Measurements from ENCODE around the gene MCAM.
A peak's percentile ranks its signal among the peaks of the same experiment; 100 is the strongest.

MCAM gene

DNA sequence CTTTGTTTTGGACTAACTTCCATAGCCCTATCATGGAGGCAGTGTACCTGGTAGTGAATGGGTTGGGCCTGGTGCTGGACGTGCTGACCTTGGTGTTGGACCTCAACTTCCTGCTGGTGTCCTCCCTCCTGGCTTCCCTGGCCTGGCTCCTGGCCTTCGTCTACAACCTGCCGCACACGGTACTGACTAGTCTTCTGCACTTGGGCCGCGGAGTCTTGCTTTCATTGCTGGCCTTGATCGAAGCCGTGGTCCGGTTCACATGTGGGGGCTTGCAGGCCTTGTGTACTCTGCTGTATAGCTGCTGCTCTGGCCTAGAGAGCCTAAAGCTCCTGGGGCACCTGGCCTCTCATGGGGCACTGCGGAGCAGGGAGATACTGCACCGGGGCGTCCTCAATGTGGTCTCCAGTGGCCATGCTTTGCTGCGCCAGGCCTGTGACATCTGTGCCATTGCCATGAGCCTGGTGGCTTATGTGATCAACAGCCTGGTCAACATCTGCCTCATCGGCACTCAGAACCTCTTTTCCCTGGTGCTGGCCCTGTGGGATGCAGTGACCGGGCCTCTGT is 18.2 kb upstream of the MCAM start:
- Histone ChIP-seq H3K27me3 (replicated peaks) (peaks cover 2% of the 10 kb centered on the region), H3K4me3 (ENCODE audit: low read depth, low read length) (peak overlapping the region; percentile 89), H3K36me3 (replicated peaks) (no peaks in the 10 kb centered on the region), H3K27ac (no peak overlapping the region)
- DNase-seq: no peak
- in situ Hi-C loops (cut with HindIII; ENCODE audit: low pct_ligation_motif_present, low sequenced_read_pairs): no loop called here
- TF ChIP-seq, protein P1, sequence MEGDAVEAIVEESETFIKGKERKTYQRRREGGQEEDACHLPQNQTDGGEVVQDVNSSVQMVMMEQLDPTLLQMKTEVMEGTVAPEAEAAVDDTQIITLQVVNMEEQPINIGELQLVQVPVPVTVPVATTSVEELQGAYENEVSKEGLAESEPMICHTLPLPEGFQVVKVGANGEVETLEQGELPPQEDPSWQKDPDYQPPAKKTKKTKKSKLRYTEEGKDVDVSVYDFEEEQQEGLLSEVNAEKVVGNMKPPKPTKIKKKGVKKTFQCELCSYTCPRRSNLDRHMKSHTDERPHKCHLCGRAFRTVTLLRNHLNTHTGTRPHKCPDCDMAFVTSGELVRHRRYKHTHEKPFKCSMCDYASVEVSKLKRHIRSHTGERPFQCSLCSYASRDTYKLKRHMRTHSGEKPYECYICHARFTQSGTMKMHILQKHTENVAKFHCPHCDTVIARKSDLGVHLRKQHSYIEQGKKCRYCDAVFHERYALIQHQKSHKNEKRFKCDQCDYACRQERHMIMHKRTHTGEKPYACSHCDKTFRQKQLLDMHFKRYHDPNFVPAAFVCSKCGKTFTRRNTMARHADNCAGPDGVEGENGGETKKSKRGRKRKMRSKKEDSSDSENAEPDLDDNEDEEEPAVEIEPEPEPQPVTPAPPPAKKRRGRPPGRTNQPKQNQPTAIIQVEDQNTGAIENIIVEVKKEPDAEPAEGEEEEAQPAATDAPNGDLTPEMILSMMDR (IDR thresholded peaks at IDR 0.05; ENCODE audit: low read depth, low read length, missing control alignments): no peak

DNA sequence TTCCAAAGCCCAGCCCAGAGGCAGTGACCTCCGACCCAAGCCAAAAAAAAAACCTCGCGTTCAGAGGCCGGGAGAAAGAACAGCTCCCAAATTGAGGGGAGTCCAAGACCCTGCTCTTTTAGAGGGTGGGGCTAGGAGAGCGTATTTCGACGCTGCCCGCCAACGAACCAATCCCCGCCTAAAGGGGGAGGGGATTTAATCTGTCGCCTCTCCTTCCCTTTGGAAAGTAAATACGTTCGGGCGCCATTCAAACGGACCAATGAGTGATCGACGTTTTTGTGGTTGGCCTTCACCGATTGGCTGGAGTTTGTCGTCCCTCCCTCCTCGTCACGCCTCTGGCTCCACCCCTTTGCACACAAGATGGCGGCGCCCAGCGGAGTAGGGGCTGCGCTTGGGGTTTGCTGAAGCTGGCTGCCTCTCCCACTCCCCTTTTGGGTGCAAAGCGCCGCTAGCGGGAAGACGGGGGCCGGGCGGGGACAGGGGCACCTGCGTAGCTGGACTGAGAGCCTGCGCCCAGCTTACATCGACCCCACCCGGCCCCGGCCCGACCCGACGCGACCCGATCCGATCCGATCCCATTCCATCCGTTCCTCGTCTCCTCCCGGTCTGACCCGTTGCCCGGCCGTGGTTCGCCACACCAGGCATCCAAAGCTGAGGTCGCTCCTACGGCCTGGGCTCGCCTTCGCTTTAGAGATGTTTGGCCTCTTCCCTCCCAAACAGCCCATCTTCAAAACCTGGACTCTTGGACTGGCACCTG is 17.4 kb upstream of the MCAM start, which contains the start of gene RNF26:
Gene RNF26, plus strand, starts transcription at position 354 of the 757 bp plus-strand sequence. CDS start 596 bp downstream, outside the sequence.
- H3K36me3 ChIP-seq (replicated peaks): no peaks in the 10 kb centered on the region
- in situ Hi-C loops (cut with HindIII; ENCODE audit: low pct_ligation_motif_present, low sequenced_read_pairs): no loop called here
- H3K4me3 ChIP-seq (ENCODE audit: low read depth, low read length): peak within 1 kb of the TSS; percentile 89
- peak within 1 kb of the TSS; percentile 84 for H3K27ac ChIP-seq
- peak; percentile 98 for DNase-seq
- no peaks in the 10 kb centered on the region for H3K27me3 ChIP-seq (replicated peaks)
- TF ChIP-seq, protein P1 (IDR thresholded peaks at IDR 0.05; ENCODE audit: low read depth, low read length, missing control alignments): no peak

DNA sequence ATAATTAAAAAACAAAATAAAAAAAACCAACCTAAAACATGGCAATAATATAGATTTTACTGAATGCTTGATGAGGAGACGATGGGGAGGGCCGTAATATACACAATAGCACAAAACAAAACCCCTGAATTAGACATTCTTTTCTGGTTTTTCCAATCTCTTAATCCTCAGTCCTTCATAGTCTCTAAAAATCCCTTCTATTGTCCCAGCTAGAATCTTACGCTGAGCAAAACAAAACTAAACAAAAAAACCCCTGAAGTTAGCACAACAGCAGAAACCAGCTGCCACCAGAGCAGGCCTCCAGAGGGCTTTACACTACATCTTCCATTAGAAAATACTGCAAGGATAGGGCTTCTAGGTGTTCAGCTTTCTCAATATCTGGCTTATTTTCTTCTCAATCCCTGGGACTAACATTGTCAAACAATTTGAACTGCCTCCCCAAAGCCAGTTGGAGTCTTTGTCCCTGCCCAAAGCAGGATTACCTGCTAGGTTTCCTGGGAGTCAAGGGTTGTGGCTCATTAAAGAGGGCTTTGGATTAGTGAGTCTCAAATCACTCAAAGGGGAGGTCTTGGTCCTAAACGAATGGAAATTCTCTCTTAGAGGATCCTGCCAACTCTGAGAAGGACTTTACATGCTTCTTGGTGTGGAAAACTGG is 15.3 kb upstream of the MCAM start:
- in situ Hi-C loops (cut with HindIII; ENCODE audit: low pct_ligation_motif_present, low sequenced_read_pairs): no loop called here
- no peak for DNase-seq

DNA sequence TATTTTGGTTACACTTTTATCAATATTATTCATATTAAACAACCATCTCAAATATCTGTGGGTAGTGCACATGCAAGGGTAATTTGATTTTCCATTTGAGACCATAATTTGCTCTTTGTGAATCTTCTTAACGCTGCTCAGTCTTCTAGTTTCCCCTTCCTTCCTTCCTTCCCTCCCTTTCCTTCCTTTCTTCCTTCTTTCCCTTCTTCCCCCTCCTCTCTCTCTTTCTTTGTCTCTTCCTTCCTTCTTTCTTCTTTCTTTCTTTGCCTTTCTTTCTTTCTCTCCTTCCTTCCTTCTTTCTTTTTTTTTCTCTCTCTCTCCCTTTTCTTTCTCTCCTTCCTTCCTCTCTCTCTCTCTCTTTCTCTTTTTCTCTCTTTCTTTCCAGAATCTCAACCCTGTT is 13.3 kb upstream of the MCAM start:
- H3K36me3 ChIP-seq (replicated peaks): no peaks in the 10 kb centered on the region
- no peak overlapping the region for H3K27ac ChIP-seq
- no peaks in the 10 kb centered on the region for H3K27me3 ChIP-seq (replicated peaks)
- TF ChIP-seq, protein P1 (IDR thresholded peaks at IDR 0.05; ENCODE audit: low read depth, low read length, missing control alignments): no peak
- in situ Hi-C loops (cut with HindIII; ENCODE audit: low pct_ligation_motif_present, low sequenced_read_pairs): no loop called here
- H3K4me3 ChIP-seq (ENCODE audit: low read depth, low read length): no peak overlapping the region
- no peak for DNase-seq

More for the DNA sequence above, 15.3 kb upstream of the MCAM start:
- no peak overlapping the region for H3K4me3 ChIP-seq (ENCODE audit: low read depth, low read length)
- H3K36me3 ChIP-seq (replicated peaks): no peaks in the 10 kb centered on the region
- H3K27ac ChIP-seq: no peak overlapping the region
- TF ChIP-seq, protein P1 (IDR thresholded peaks at IDR 0.05; ENCODE audit: low read depth, low read length, missing control alignments): no peak
- H3K27me3 ChIP-seq (replicated peaks): no peaks in the 10 kb centered on the region

DNA sequence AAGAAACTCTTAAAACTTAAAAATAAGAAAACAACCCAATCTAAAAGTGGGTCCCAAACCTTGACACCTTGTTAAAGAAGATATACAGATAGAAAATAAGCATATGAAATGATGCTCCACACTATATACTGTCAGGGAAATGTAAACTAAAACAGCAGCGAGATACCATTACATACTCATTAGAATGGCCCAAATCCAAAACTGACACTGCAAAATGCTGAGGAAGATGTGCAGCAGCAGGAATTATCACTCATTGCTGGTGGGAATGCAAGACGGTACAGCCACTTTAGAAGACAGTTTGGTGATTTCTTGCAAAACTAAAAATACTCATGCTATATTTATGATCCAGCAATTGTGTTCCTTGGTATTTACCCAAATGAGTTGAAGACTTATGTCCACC is 12.4 kb upstream of the MCAM start:
- no peaks in the 10 kb centered on the region for H3K27me3 ChIP-seq (replicated peaks)
- no peaks in the 10 kb centered on the region for H3K36me3 ChIP-seq (replicated peaks)
- H3K27ac ChIP-seq: no peak overlapping the region
- H3K4me3 ChIP-seq (ENCODE audit: low read depth, low read length): no peak overlapping the region
- DNase-seq: no peak
- in situ Hi-C loops (cut with HindIII; ENCODE audit: low pct_ligation_motif_present, low sequenced_read_pairs): no loop called here
- TF ChIP-seq, protein P1 (IDR thresholded peaks at IDR 0.05; ENCODE audit: low read depth, low read length, missing control alignments): no peak
